ENCODE data around the gene GULP1. TPM values are rescaled to one million over a fixed set of nuclear protein-coding genes. Genes with fewer than 3 reads are reported as not detected.
A peak's percentile ranks its signal among the peaks of the same experiment; 100 is the strongest.

The GULP1 gene
- total RNA-seq, 1 donor from 2014 or later: 39.1 TPM

GRCh38 chr2:188332619-188333018 is 40.9 kb downstream of the GULP1 start:
- DNase-seq (ENCODE audit: low read depth, low spot score): no peak
- H3K4me1 Mint-ChIP-seq: peaks cover 48% of the 10 kb centered on the region
- H3K27ac Mint-ChIP-seq (ENCODE audit: unreplicated experiment): peak overlapping the region; percentile 91
- H3K27me3 Mint-ChIP-seq (ENCODE audit: low read depth): no peaks in the 10 kb centered on the region
- H3K9me3 Mint-ChIP-seq: no peaks in the 10 kb centered on the region
- H3K36me3 Mint-ChIP-seq (ENCODE audit: low read depth): peaks cover 4% of the 10 kb centered on the region
- H3K4me3 Mint-ChIP-seq: peak overlapping the region; percentile 28
- TF ChIP-seq, protein P1, sequence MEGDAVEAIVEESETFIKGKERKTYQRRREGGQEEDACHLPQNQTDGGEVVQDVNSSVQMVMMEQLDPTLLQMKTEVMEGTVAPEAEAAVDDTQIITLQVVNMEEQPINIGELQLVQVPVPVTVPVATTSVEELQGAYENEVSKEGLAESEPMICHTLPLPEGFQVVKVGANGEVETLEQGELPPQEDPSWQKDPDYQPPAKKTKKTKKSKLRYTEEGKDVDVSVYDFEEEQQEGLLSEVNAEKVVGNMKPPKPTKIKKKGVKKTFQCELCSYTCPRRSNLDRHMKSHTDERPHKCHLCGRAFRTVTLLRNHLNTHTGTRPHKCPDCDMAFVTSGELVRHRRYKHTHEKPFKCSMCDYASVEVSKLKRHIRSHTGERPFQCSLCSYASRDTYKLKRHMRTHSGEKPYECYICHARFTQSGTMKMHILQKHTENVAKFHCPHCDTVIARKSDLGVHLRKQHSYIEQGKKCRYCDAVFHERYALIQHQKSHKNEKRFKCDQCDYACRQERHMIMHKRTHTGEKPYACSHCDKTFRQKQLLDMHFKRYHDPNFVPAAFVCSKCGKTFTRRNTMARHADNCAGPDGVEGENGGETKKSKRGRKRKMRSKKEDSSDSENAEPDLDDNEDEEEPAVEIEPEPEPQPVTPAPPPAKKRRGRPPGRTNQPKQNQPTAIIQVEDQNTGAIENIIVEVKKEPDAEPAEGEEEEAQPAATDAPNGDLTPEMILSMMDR (conservative IDR thresholded peaks at IDR 0.05): no peak

- H3K36me3 Mint-ChIP-seq (ENCODE audit: low read depth): peaks cover 4% of the 10 kb centered on the region
- no peaks in the 10 kb centered on the region for H3K9me3 Mint-ChIP-seq
- H3K27me3 Mint-ChIP-seq (ENCODE audit: low read depth): no peaks in the 10 kb centered on the region
- H3K4me1 Mint-ChIP-seq: peaks cover 48% of the 10 kb centered on the region
- peak overlapping the region; percentile 28 for H3K4me3 Mint-ChIP-seq
- peak overlapping the region; percentile 63 for H3K27ac Mint-ChIP-seq (ENCODE audit: unreplicated experiment)
- TF ChIP-seq, protein P1 (conservative IDR thresholded peaks at IDR 0.05): no peak
- DNase-seq (ENCODE audit: low read depth, low spot score): peak; percentile 18
Observed at GRCh38 chr2:188333751-188334524, 42.3 kb downstream of the GULP1 start.

GRCh38 chr2:188338463-188338862 is 46.8 kb downstream of the GULP1 start:
- Mint-ChIP-seq H3K4me3 (no peak overlapping the region), H3K27ac (ENCODE audit: unreplicated experiment) (no peak overlapping the region), H3K27me3 (ENCODE audit: low read depth) (no peaks in the 10 kb centered on the region), H3K36me3 (ENCODE audit: low read depth) (peaks cover 22% of the 10 kb centered on the region), H3K4me1 (peaks cover 39% of the 10 kb centered on the region), H3K9me3 (peaks cover 2% of the 10 kb centered on the region)
- no peak for DNase-seq (ENCODE audit: low read depth, low spot score)
- TF ChIP-seq, protein P1 (conservative IDR thresholded peaks at IDR 0.05): no peak

GRCh38 chr2:188340257-188340656 is 48.6 kb downstream of the GULP1 start:
- no peak for DNase-seq (ENCODE audit: low read depth, low spot score)
- H3K9me3 Mint-ChIP-seq: peaks cover 2% of the 10 kb centered on the region
- H3K27ac Mint-ChIP-seq (ENCODE audit: unreplicated experiment): no peak overlapping the region
- TF ChIP-seq, protein P1 (conservative IDR thresholded peaks at IDR 0.05): no peak
- no peak overlapping the region for H3K4me3 Mint-ChIP-seq
- H3K27me3 Mint-ChIP-seq (ENCODE audit: low read depth): no peaks in the 10 kb centered on the region
- peaks cover 24% of the 10 kb centered on the region for H3K36me3 Mint-ChIP-seq (ENCODE audit: low read depth)
- peaks cover 30% of the 10 kb centered on the region for H3K4me1 Mint-ChIP-seq

GRCh38 chr2:188345020-188345419 is 53.3 kb downstream of the GULP1 start:
- TF ChIP-seq, protein P1 (conservative IDR thresholded peaks at IDR 0.05): no peak
- Mint-ChIP-seq H3K27ac (ENCODE audit: unreplicated experiment) (no peak overlapping the region), H3K4me3 (no peak overlapping the region)

More at GRCh38 chr2:188345020-188345419, 53.3 kb downstream of the GULP1 start:
- Mint-ChIP-seq H3K9me3 (peaks cover 1% of the 10 kb centered on the region), H3K27me3 (ENCODE audit: low read depth) (no peaks in the 10 kb centered on the region), H3K36me3 (ENCODE audit: low read depth) (peaks cover 19% of the 10 kb centered on the region), H3K4me1 (peaks cover 15% of the 10 kb centered on the region)
- no peak for DNase-seq (ENCODE audit: low read depth, low spot score)

All from neural crest cell (in vitro differentiated cells).